HCT116 (cell line): ENCODE measurements around the gene BNIP5. TPM values are rescaled to one million over a fixed set of nuclear protein-coding genes. Genes with fewer than 3 reads are reported as not detected.

Experiments
- ATAC-seq: fragments of 200-7000 bp; cut with Tn5 transposase; 2 replicates; pipeline ENCODE4 v1.9.1; 2020; ENCODE audit warnings: mild to moderate bottlenecking, moderate library complexity
- BruUV-seq: library from RNA; stranded (reverse); fragments of 400-500 nt; replicated peaks from 2 replicates; lab custom pipeline; 2021; lab: Mats Ljungman, UMichigan
- CTCF ChIA-PET: fragments of 300-600 bp; sonication (Branson Sonifier 250); formaldehyde crosslinking; loops from one replicate; lab custom pipeline; 2021; ENCODE audit warnings: antibody characterized with exemption; lab: Charles Lee
- POLR2A ChIA-PET: fragments of 300-600, 350-600 bp; sonication (Branson Sonifier 250); formaldehyde crosslinking; loops from one replicate; lab custom pipeline; 2021; ENCODE audit warnings: antibody characterized with exemption; lab: Charles Lee
- RAD21 ChIA-PET, 2 experiments: fragments of 300-600 bp; sonication (Branson Sonifier 250); formaldehyde crosslinking; loops; one replicate each; lab custom pipeline; 2023; ENCODE audit warnings: low total read pairs in 2 of 2; ENCODE audit not compliant: uncharacterized antibody in 2 of 2, unreplicated experiment in 2 of 2, low non-redundant PET in 1 of 2; lab: Charles Lee
- DNase-seq: peaks from one replicate; pipeline ENCODE4 v3.0.0-alpha.2; 2010; ENCODE audit warnings: low read depth, low spot score
- H2AFZ ChIP-seq: fragments of 200-600 bp; shearing (Covaris generic), sonication (generic); 2 replicates; pipeline ENCODE4 v1.6.1; 2017; ENCODE audit warnings: low read depth, mixed run types, mixed read lengths, antibody characterized with exemption, low read length; ENCODE audit not compliant: poor library complexity, severe bottlenecking
- H3K27ac ChIP-seq: 2 replicates; pipeline ENCODE4 v1.5.1; 2012; ENCODE audit warnings: low read depth, low read length
- H3K27me3 ChIP-seq: fragments of 200-600 bp; sonication (generic); 2 replicates; pipeline ENCODE4 v1.6.1; 2016; ENCODE audit warnings: mixed run types, low read length, mixed read lengths; ENCODE audit not compliant: insufficient read depth
- H3K36me3 ChIP-seq, 2 experiments: fragments of 200-500 bp in 1 of 2; fragments of 200-600 bp in 1 of 2; sonication (Bioruptor generic) in 1 of 2; sonication (generic) in 1 of 2; 2 replicates each; pipeline versions ENCODE4 v1.5.1 to v1.6.1; 2014 to 2016; ENCODE audit warnings: low read length in 2 of 2, inconsistent platforms in 1 of 2, mixed read lengths in 1 of 2, mixed run types in 1 of 2; ENCODE audit not compliant: insufficient read depth in 2 of 2, control insufficient read depth in 1 of 2
- H3K4me1 ChIP-seq, 2 experiments: fragments of 200-600 bp in 1 of 2; sonication (generic) in 1 of 2; 2 replicates each; pipeline versions ENCODE4 v1.5.1 to v1.6.1; 2012 to 2017; ENCODE audit warnings: low read length in 2 of 2, inconsistent platforms in 1 of 2, mild to moderate bottlenecking in 1 of 2, mixed read lengths in 1 of 2, mixed run types in 1 of 2, moderate library complexity in 1 of 2; ENCODE audit not compliant: insufficient read depth in 2 of 2, control insufficient read depth in 1 of 2
- H3K4me2 ChIP-seq: fragments of 200-600 bp; sonication (generic); 2 replicates; pipeline ENCODE4 v1.6.1; 2017; ENCODE audit warnings: mixed run types, low read length, mixed read lengths
- H3K4me3 ChIP-seq, 2 experiments: fragments of 200-600 bp in 1 of 2; sonication (generic) in 1 of 2; replicated peaks in 1 of 2; 2 replicates each; pipeline ENCODE4 v1.5.1; 2011 to 2016; ENCODE audit warnings: low read length in 2 of 2, control low read depth in 1 of 2, low read depth in 1 of 2, mild to moderate bottlenecking in 1 of 2, mixed read lengths in 1 of 2, mixed run types in 1 of 2
- H3K79me2 ChIP-seq: fragments of 200-600 bp; sonication (generic); 2 replicates; pipeline ENCODE4 v1.6.1; 2017; ENCODE audit warnings: mild to moderate bottlenecking, mixed run types, low read length, moderate library complexity, mixed read lengths; ENCODE audit not compliant: insufficient read depth
- H3K9ac ChIP-seq: fragments of 200-600 bp; sonication (generic); 2 replicates; pipeline ENCODE4 v1.6.1; 2016; ENCODE audit warnings: low read length, mixed read lengths
- H3K9me2 ChIP-seq: fragments of 200-600 bp; sonication (generic), shearing (Covaris generic); 2 replicates; pipeline ENCODE4 v1.6.1; 2017; ENCODE audit warnings: mixed run types, mild to moderate bottlenecking, moderate library complexity; ENCODE audit not compliant: insufficient read depth
- H3K9me3 ChIP-seq, 2 experiments: fragments of 200-500 bp in 1 of 2; fragments of 200-600 bp in 1 of 2; sonication (Bioruptor generic) in 1 of 2; sonication (generic) in 1 of 2; 2 replicates each; pipeline ENCODE4 v1.6.1; 2014 to 2017; ENCODE audit warnings: low read length in 2 of 2, mixed read lengths in 2 of 2, inconsistent platforms in 1 of 2, low read depth in 1 of 2, mild to moderate bottlenecking in 1 of 2, mixed run types in 1 of 2, moderate library complexity in 1 of 2; ENCODE audit not compliant: control insufficient read depth in 1 of 2, insufficient read depth in 1 of 2
- H4K20me1 ChIP-seq: fragments of 200-600 bp; sonication (generic), shearing (Covaris generic); 2 replicates; pipeline ENCODE4 v1.6.1; 2017; ENCODE audit warnings: mixed run types, mild to moderate bottlenecking, moderate library complexity; ENCODE audit not compliant: insufficient read depth
- ATF3 ChIP-seq: IDR thresholded peaks from 2 replicates; pipeline ENCODE4 v1.6.1; 2012
- CEBPB ChIP-seq: IDR thresholded peaks from 2 replicates; pipeline ENCODE4 v1.6.1; 2012; ENCODE audit warnings: low read depth
- EGR1 ChIP-seq: IDR thresholded peaks from 2 replicates; pipeline ENCODE4 v1.6.1; 2012; ENCODE audit warnings: low read depth
- ELF1 ChIP-seq: IDR thresholded peaks from 2 replicates; pipeline ENCODE4 v1.6.1; 2012; ENCODE audit warnings: low read depth, borderline replicate concordance
- EZH2 ChIP-seq: fragments of 200-600 bp; sonication (generic); IDR thresholded peaks from 2 replicates; pipeline ENCODE4 v1.6.1; 2017; ENCODE audit warnings: antibody characterized with exemption, mixed run types
- MAX ChIP-seq: IDR thresholded peaks from 2 replicates; pipeline ENCODE4 v1.6.1; 2012
- POLR2A ChIP-seq: IDR thresholded peaks from 2 replicates; pipeline ENCODE4 v1.7.0; 2011; ENCODE audit warnings: borderline replicate concordance; ENCODE audit not compliant: insufficient read depth, insufficient read length; ENCODE audit errors: extremely low read depth
- RAD21 ChIP-seq: IDR thresholded peaks from 2 replicates; pipeline ENCODE4 v1.6.1; 2012; ENCODE audit warnings: low read depth, mild to moderate bottlenecking
- SRF ChIP-seq: IDR thresholded peaks from 2 replicates; pipeline ENCODE4 v1.6.1; 2012; ENCODE audit warnings: low read depth
- ZBTB33 ChIP-seq: IDR thresholded peaks from 2 replicates; pipeline ENCODE4 v1.6.1; 2011; ENCODE audit warnings: mild to moderate bottlenecking, low read length, moderate library complexity; ENCODE audit not compliant: insufficient replicate concordance; ENCODE audit errors: extremely low read depth
- intact Hi-C: fragments of 100-400 bp; cut with micrococcal nuclease; formaldehyde crosslinking; loops from 2 replicates; pipeline ENCODE4 v1.10.0; 2022
- total RNA-seq: library from RNA; stranded (reverse); gene quantifications from one replicate; pipeline ENCODE4 v1.2.1, GENCODE V29; 2021; ENCODE audit not compliant: unreplicated experiment

Gene BNIP5
- total RNA-seq, 1 experiment from 2014 or later: not detected

- CTCF ChIA-PET: interaction anchor here (1.0 kb wide), 1 partner anchor 25 kb away, joined by 3 read pairs; no protein-coding TSS in a partner anchor
- no peak for ATAC-seq
- TF ChIP-seq ELF1: no peak
- TF ChIP-seq EGR1: no peak
- no peak for TF ChIP-seq ZBTB33
- TF ChIP-seq CEBPB: no peak
- TF ChIP-seq ATF3: no peak
- no peak for TF ChIP-seq POLR2A
- TF ChIP-seq RAD21: no peak
- TF ChIP-seq EZH2: no peak
- TF ChIP-seq SRF: no peak
- no peak for TF ChIP-seq MAX
- no peak for DNase-seq
- Histone ChIP-seq H3K4me3 (no peak overlapping the region), H3K4me1 (no peaks in the 10 kb centered on the region), H3K9ac (no peak overlapping the region), H3K27me3 (0 out of 2 replicates have a peak, but pooled peaks cover 6% of the 10 kb centered on the region), H4K20me1 (no peaks in the 10 kb centered on the region), H3K79me2 (no peaks in the 10 kb centered on the region), H2AFZ (no peak overlapping the region), H3K36me3 (no peaks in the 10 kb centered on the region), H3K4me2 (no peak overlapping the region), H3K27ac (no peak overlapping the region), H3K9me3 (no peaks in the 10 kb centered on the region), H3K9me2 (no peaks in the 10 kb centered on the region)
- POLR2A ChIA-PET: no interaction called here
- no TSS peak for BruUV-seq
- intact Hi-C loops: no loop called here
- RAD21 ChIA-PET: no interaction called here
These were observed 1.7 kb downstream of the BNIP5 start for GRCh38 chr6:36334832-36335459.
